ENCODE measurements around the gene RBMS3. TPM values are rescaled to one million over a fixed set of nuclear protein-coding genes. Genes with fewer than 3 reads are reported as not detected.

The RBMS3 gene
- total RNA-seq, 1 experiment from 2014 or later, result 74.2 TPM

DNA sequence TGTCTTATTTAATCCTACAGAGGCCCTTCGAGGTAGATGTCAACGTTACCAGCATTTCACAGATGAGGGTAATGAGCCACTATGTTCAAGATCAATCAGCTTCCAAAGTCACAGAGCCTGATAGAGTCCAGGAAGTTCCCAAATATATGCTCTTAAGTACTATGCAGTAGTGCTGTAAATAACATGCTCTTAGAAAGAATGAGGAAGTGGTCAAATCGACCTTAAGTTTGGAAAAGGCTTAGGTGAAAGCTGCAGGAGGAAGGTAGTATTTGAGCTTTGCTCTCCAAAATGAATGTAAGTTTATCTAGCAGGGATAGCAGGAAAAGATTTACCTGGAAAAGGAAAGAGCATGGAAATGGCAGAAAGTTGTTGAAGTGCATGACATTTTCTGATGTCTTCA lies 234.0 kb downstream of the RBMS3 start:
- Mint-ChIP-seq H3K36me3 (ENCODE audit: insufficient read depth, unreplicated experiment) (peaks cover 11% of the 10 kb centered on the region), H3K9me3 (ENCODE audit: unreplicated experiment) (peaks cover 10% of the 10 kb centered on the region), H3K4me1 (ENCODE audit: insufficient read depth, unreplicated experiment) (peaks cover 34% of the 10 kb centered on the region), H3K4me3 (ENCODE audit: unreplicated experiment) (no peak overlapping the region), H3K27me3 (ENCODE audit: insufficient read depth, unreplicated experiment) (no peaks in the 10 kb centered on the region), H3K27ac (ENCODE audit: low read depth, unreplicated experiment) (peak overlapping the region; percentile 83)
- BruUV-seq (replicated peaks), result no TSS peak
- TF ChIP-seq, protein P1, sequence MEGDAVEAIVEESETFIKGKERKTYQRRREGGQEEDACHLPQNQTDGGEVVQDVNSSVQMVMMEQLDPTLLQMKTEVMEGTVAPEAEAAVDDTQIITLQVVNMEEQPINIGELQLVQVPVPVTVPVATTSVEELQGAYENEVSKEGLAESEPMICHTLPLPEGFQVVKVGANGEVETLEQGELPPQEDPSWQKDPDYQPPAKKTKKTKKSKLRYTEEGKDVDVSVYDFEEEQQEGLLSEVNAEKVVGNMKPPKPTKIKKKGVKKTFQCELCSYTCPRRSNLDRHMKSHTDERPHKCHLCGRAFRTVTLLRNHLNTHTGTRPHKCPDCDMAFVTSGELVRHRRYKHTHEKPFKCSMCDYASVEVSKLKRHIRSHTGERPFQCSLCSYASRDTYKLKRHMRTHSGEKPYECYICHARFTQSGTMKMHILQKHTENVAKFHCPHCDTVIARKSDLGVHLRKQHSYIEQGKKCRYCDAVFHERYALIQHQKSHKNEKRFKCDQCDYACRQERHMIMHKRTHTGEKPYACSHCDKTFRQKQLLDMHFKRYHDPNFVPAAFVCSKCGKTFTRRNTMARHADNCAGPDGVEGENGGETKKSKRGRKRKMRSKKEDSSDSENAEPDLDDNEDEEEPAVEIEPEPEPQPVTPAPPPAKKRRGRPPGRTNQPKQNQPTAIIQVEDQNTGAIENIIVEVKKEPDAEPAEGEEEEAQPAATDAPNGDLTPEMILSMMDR (IDR thresholded peaks at IDR 0.05; ENCODE audit: unreplicated experiment), result no peak
- ChIA-PET POLR2A (interaction anchor here (0.6 to 1.6 kb wide), 5 partner anchors 14 to 233 kb away, joined by 3 to 5 read pairs (median 3); no protein-coding TSS in a partner anchor), CTCF (interaction anchor here (0.5 to 1.8 kb wide), 4 partner anchors 10 to 332 kb away, joined by 3 to 8 read pairs (median 4); no protein-coding TSS in a partner anchor)
- intact Hi-C loops (cut with micrococcal nuclease), result no loop called here
- DNase-seq (ENCODE audit: unreplicated experiment), result no peak

DNA sequence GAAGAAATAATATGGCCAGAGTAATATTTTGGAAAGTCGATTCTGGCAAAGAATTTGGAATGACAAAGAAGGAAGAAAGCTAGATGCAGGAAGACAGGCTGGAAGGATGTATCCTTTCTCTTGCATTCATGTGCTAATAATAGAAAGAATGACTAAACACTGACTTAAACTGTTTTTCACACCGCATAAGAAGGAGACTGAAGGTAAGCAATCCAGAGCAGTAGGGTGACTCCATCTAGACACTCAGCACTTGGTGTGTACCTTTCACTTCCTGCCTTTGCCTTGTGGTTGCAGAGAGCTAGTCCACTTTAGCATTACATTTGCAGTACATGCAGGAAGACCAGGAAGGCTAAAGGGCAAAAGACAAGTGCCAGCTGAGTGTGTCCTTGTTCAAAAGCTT lies 234.6 kb downstream of the RBMS3 start:
- Mint-ChIP-seq H3K36me3 (ENCODE audit: insufficient read depth, unreplicated experiment) (peaks cover 11% of the 10 kb centered on the region), H3K4me3 (ENCODE audit: unreplicated experiment) (no peak overlapping the region), H3K4me1 (ENCODE audit: insufficient read depth, unreplicated experiment) (peaks cover 34% of the 10 kb centered on the region), H3K27me3 (ENCODE audit: insufficient read depth, unreplicated experiment) (no peaks in the 10 kb centered on the region), H3K9me3 (ENCODE audit: unreplicated experiment) (peaks cover 10% of the 10 kb centered on the region), H3K27ac (ENCODE audit: low read depth, unreplicated experiment) (peak overlapping the region; percentile 83)
- BruUV-seq (replicated peaks), result no TSS peak
- ChIA-PET POLR2A (interaction anchor here (0.6 to 1.6 kb wide), 4 partner anchors 14 to 234 kb away, joined by 3 to 5 read pairs (median 4); no protein-coding TSS in a partner anchor), CTCF (interaction anchor here (0.8 to 1.8 kb wide), 3 partner anchors 10 to 40 kb away, joined by 3 to 8 read pairs (median 5); no protein-coding TSS in a partner anchor)
- TF ChIP-seq, protein P1 (IDR thresholded peaks at IDR 0.05; ENCODE audit: unreplicated experiment), result no peak
- intact Hi-C loops (cut with micrococcal nuclease), result no loop called here
- DNase-seq (ENCODE audit: unreplicated experiment), result peak; percentile 69

DNA sequence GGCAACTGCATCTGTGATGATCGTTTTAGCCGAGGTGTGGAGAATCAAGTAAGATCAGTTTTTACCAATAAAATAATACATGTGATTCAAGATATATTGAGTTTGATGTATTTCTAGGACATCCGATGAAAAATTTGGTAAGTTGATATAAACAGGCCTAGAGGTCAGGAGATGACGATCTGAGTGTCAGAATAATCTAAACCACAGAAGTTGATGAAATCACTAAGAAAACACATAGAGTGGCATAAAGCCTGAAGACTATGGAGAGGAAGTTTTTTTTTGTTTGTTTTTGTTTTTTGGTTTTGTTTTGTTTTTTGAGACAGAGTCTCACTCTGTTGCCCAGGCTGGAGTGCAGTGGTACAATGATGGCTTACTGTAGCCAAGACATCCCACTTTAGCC lies 235.3 kb downstream of the RBMS3 start:
- peaks cover 10% of the 10 kb centered on the region for H3K9me3 Mint-ChIP-seq (ENCODE audit: unreplicated experiment)
- H3K36me3 Mint-ChIP-seq (ENCODE audit: insufficient read depth, unreplicated experiment), result peaks cover 17% of the 10 kb centered on the region
- TF ChIP-seq, protein P1 (IDR thresholded peaks at IDR 0.05; ENCODE audit: unreplicated experiment), result no peak
- POLR2A ChIA-PET, result no interaction called here
- no peak overlapping the region for H3K4me3 Mint-ChIP-seq (ENCODE audit: unreplicated experiment)
- intact Hi-C loops (cut with micrococcal nuclease), result no loop called here
- peak overlapping the region; percentile 83 for H3K27ac Mint-ChIP-seq (ENCODE audit: low read depth, unreplicated experiment)
- CTCF ChIA-PET, result interaction anchor here (0.8 kb wide), 1 partner anchor 41 kb away, joined by 3 read pairs; no protein-coding TSS in a partner anchor
- H3K4me1 Mint-ChIP-seq (ENCODE audit: insufficient read depth, unreplicated experiment), result peaks cover 37% of the 10 kb centered on the region
- no peaks in the 10 kb centered on the region for H3K27me3 Mint-ChIP-seq (ENCODE audit: insufficient read depth, unreplicated experiment)
- BruUV-seq (replicated peaks), result no TSS peak
- peak; percentile 25 for DNase-seq (ENCODE audit: unreplicated experiment)

DNA sequence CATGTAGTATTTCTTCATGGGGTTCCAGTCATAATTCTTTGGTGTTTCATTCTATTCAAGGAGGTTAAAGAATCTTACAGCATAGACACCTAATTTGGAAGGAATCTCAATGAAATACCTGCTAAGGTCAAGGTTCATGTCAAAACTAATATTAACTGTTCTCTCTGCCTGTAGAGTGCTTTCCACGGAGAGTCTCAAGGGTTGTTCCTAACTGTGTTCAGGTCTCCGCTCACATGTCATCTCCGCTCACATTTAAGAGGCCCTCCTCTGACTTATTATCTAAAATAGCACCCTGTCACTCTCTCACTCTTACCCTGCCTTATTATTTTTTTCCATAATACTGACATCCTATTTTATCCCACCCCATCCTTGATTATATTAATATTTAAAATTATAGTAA lies 239.9 kb downstream of the RBMS3 start:
- intact Hi-C loops (cut with micrococcal nuclease), result no loop called here
- H3K4me3 Mint-ChIP-seq (ENCODE audit: unreplicated experiment), result no peak overlapping the region
- no peaks in the 10 kb centered on the region for H3K27me3 Mint-ChIP-seq (ENCODE audit: insufficient read depth, unreplicated experiment)
- H3K9me3 Mint-ChIP-seq (ENCODE audit: unreplicated experiment), result peaks cover 8% of the 10 kb centered on the region
- H3K4me1 Mint-ChIP-seq (ENCODE audit: insufficient read depth, unreplicated experiment), result peaks cover 18% of the 10 kb centered on the region
- CTCF ChIA-PET, result interaction anchor here (0.5 kb wide), 1 partner anchor 347 kb away, joined by 3 read pairs; no protein-coding TSS in a partner anchor
- BruUV-seq (replicated peaks), result no TSS peak
- POLR2A ChIA-PET, result interaction anchor here (0.6 to 1.1 kb wide), 2 partner anchors 21 to 215 kb away, joined by 3 read pairs; no protein-coding TSS in a partner anchor
- H3K36me3 Mint-ChIP-seq (ENCODE audit: insufficient read depth, unreplicated experiment), result peaks cover 15% of the 10 kb centered on the region
- DNase-seq (ENCODE audit: unreplicated experiment), result no peak
- H3K27ac Mint-ChIP-seq (ENCODE audit: low read depth, unreplicated experiment), result no peak overlapping the region
- TF ChIP-seq, protein P1 (IDR thresholded peaks at IDR 0.05; ENCODE audit: unreplicated experiment), result no peak

Data from MCF 10A (cell line).